ENCODE results near the gene WBP1L.
"Not testable (repeated sequence)": the region's sequence is repeated elsewhere in the genome, so short reads cannot be mapped to it uniquely, and the experiment has no call there.

Gene WBP1L

GRCh38 chr10:102743588-102744373 lies at the start of gene WBP1L:
TSS of gene WBP1L (plus strand) at chr10:102743948. CDS start at chr10:102744054, 106 bp downstream.
- DNase-seq: peak; percentile 100

GRCh38 chr10:102695401-102695800 lies 48.3 kb upstream of the WBP1L start:
- not testable (repeated sequence) for DNase-seq

- no peak for DNase-seq
Measured at GRCh38 chr10:102696736-102697135, 47.0 kb upstream of the WBP1L start.

- no peak for DNase-seq
Measured at GRCh38 chr10:102698894-102699293, 44.9 kb upstream of the WBP1L start.

GRCh38 chr10:102701272-102701671 lies 42.5 kb upstream of the WBP1L start:
- no peak for DNase-seq

GRCh38 chr10:102701796-102702195 lies 42.0 kb upstream of the WBP1L start:
- DNase-seq: no peak

- no peak for DNase-seq
Measured at GRCh38 chr10:102702742-102703141, 41.0 kb upstream of the WBP1L start.

- DNase-seq: peak; percentile 82
Measured at GRCh38 chr10:102704915-102705314, 38.8 kb upstream of the WBP1L start.

GRCh38 chr10:102705531-102705930 lies 38.2 kb upstream of the WBP1L start:
- no peak for DNase-seq

GRCh38 chr10:102710609-102711008 lies 33.1 kb upstream of the WBP1L start:
- DNase-seq: peak; percentile 80

GRCh38 chr10:102712089-102712488 lies 31.7 kb upstream of the WBP1L start:
- DNase-seq: no peak

GRCh38 chr10:102712843-102713538 lies 30.8 kb upstream of the WBP1L start:
- DNase-seq: no peak

GRCh38 chr10:102713539-102713813 lies 30.3 kb upstream of the WBP1L start:
- no peak for DNase-seq

GRCh38 chr10:102713814-102714620 lies 29.7 kb upstream of the WBP1L start, which contains the start of gene ARL3:
TSS of gene ARL3 (minus strand) at chr10:102714397. CDS start at chr10:102714275, 122 bp downstream.
- peak; percentile 99 for DNase-seq

- DNase-seq: no peak
Measured at GRCh38 chr10:102714621-102715455, 28.9 kb upstream of the WBP1L start, which contains the start of gene SFXN2. TSS of gene SFXN2 (plus strand) at chr10:102714636. CDS start at chr10:102726637, 12,001 bp downstream.

- DNase-seq: no peak
Measured at GRCh38 chr10:102715880-102716279, 27.9 kb upstream of the WBP1L start.

- not testable (repeated sequence) for DNase-seq
Measured at GRCh38 chr10:102716900-102717565, 26.7 kb upstream of the WBP1L start.

- peak; percentile 33 for DNase-seq
Measured at GRCh38 chr10:102718220-102718619, 25.5 kb upstream of the WBP1L start.

- DNase-seq: no peak
Measured at GRCh38 chr10:102720337-102720736, 23.4 kb upstream of the WBP1L start.

GRCh38 chr10:102720775-102721301 lies 22.9 kb upstream of the WBP1L start:
- DNase-seq: no peak

- no peak for DNase-seq
Measured at GRCh38 chr10:102721954-102722353, 21.8 kb upstream of the WBP1L start.

GRCh38 chr10:102723989-102724388 lies 19.8 kb upstream of the WBP1L start:
- DNase-seq: no peak

Measured in fibroblast of skin of right quadriceps (primary cell).